Activated CD4-positive, alpha-beta T cell treated with anti-CD3 and anti-CD28 coated beads for 48 hours (primary cell): ENCODE data around the gene HLA-F.

ENCODE experiments used
- DNase-seq: peaks from one replicate; pipeline ENCODE4 v3.0.0-alpha.2; 2020

HLA-F gene

DNA sequence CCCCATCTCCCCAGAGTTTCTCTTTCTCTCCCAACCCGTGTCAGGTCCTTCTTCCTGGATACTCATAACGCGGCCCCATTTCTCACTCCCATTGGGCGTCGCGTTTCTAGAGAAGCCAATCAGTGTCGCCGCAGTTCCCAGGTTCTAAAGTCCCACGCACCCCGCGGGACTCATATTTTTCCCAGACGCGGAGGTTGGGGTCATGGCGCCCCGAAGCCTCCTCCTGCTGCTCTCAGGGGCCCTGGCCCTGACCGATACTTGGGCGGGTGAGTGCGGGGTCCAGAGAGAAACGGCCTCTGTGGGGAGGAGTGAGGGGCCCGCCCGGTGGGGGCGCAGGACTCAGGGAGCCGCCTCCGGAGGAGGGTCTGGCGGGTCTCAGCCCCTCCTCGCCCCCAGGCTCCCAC, at the start of gene HLA-F:
Gene HLA-F (plus strand): TSS at position 173 of the 404 bp plus-strand sequence. CDS start 30 bp downstream, at position 203.
- peak; percentile 83 for DNase-seq

DNA sequence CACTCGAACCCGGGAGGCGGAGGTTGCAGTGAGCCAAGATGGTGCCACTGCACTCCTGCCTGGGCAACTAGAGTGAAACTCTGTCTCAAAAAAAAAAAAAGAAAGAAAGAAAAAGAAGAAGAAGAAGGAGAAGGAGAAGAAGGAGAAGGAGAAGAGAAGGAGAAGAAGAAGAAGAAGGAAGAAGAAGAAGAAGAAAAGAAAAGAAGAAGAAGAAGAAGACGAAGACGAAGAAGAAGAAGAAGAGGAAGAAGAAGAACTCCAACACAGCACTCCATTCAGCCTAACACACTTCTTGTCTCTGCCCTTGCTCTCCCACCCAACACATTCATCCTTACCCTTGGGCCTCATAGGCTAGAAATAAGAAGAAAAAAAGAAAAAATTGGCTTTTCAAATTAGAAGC, 49.2 kb upstream of the HLA-F start:
- DNase-seq = no peak

DNA sequence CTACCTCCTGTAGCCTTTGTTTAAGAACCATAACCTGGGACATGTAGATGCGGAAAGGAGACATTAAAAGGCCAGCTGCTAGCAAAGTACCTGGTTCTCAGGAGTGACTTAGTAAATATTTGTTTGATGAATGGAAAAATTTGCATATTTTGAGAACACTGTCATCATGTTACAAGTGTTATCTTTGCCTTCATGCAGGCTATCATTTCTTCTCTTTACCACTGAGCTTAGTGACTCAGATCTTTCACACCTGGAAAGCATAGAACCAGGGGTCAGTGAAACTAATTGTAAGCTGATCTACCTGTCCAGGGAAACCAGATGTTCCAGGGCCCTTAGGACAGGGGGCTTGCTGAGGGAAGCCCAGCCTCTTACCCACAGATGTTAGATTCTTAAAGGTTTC, 47.7 kb upstream of the HLA-F start:
- DNase-seq = no peak

DNA sequence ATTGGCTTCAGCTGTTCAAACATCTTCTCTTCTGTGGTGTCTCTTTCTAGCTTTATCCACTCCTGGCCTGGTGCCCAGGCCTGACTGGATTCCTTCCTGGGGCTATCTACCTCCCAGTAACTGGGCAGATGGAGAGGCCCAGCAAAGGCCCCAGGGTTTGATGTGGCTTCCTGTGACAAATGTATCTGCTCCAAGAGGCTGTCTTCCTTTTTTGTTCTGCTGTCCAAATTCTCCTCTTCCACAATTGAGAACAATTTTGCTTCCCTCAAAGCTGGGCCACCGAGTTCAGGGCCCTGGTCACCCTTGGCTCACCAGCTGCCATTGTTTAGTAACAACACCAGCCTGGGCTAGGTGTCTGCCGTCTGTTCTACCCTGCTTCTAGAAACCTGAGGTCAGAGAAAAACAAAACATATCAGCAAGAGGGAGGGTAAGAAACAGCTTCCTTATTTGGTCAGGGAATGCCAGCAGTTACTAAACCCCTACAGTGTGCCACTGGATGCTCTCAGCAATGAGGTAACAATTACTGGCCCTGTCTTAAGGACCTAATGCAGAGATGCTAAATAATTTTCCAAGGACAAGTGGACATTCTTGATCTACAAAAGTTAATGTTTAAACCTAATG, 46.1 kb upstream of the HLA-F start:
- no peak for DNase-seq

DNA sequence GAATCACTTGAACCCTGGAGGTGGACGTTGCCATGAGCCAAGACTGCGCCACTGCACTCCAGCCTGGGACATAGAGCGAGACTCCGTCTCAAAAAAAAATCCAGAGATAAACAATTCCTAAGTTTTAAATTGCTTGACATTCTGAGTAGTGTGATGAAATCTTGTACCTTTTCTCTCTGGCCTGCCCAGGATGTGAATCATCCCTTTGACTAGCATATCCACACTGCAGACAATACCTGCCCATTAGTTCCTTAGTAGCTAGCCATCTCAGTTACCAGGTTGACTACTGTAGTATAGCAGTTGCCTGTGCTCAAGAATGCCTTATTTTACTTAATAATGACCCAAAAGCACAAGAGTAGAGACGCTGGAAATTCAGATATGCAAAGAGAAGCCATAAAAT, 45.1 kb upstream of the HLA-F start:
- DNase-seq = no peak

GRCh38 chr6:29679962-29680361, 43.3 kb upstream of the HLA-F start:
- DNase-seq = no peak

- no peak for DNase-seq
These were observed 42.8 kb upstream of the HLA-F start for GRCh38 chr6:29680416-29680815.

- DNase-seq = no peak
These were observed 42.3 kb upstream of the HLA-F start, which contains the start of gene ZFP57 for GRCh38 chr6:29680904-29681303. ZFP57 (minus strand) TSS chr6:29681152; CDS start chr6:29677003, 4,149 bp downstream.

DNA sequence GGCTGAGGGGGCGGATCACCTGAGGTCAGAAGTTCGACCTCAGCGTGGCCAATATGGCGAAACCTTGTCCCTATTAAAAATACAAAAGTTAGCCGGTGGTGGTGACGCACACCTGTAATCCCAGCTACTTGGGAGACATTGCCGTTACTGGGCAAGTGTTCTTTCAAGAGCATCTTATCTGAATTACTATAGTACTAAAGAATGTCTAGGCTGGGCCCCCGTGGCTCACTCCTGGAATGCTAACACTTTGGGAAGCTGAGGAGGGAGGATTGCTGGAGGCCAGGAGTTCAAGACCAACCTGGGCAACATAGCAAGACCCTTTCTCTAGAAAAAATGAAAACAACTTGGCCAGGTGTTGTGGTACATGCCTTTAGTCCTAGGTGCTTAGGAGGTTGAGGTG, 41.4 kb upstream of the HLA-F start:
- DNase-seq = no peak

DNA sequence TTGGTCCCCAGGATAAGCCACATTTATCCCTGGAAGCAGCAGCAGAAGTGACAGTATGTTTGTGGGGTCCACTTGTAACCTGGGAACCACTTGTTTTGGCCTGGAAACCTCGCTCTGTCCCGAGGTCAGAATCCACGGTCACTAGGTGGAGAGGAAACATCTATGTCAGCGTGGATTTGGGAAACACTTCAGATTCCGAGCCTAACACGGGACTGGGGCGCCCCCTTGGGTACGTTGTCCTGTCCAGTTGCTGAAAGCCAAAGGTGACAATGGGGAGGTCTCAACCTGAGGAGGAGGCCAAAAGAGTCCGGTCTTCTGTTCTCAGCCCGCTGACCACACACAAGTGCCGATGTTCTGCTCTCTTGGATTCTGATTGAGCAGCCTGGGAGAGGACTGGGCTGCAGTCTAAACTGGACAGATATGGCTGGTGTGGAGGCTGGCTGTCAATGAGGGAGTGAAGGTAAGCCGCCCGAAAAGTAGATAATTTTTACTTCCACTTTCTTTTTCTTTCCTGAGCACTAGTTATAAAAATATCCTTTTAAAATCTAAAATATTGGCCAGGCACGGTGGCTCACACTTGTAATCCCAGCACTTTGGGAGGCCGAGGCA, 37.4 kb upstream of the HLA-F start:
- DNase-seq = no peak

DNA sequence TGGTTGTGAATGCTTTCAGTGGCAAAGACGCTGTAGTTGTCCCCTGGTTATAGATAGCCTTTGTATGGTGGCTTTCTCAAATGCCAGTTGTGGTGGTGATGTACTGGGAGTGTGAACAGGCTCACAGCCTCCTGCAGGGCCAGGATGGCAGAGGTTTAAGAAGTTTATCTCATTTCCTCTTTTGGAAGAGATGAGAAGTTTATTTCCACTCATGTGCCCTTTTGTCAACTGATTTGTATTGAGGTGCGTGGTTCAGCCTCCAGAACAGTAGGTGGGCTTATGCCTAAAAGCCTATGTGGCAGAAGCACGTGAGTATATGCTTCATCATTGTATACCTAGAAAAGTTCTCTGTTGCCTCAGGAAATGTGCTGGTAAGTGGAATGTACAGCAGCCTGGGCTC, 28.6 kb upstream of the HLA-F start:
- DNase-seq = no peak

- DNase-seq = peak; percentile 25
These were observed 26.8 kb upstream of the HLA-F start for GRCh38 chr6:29696147-29697125.

DNA sequence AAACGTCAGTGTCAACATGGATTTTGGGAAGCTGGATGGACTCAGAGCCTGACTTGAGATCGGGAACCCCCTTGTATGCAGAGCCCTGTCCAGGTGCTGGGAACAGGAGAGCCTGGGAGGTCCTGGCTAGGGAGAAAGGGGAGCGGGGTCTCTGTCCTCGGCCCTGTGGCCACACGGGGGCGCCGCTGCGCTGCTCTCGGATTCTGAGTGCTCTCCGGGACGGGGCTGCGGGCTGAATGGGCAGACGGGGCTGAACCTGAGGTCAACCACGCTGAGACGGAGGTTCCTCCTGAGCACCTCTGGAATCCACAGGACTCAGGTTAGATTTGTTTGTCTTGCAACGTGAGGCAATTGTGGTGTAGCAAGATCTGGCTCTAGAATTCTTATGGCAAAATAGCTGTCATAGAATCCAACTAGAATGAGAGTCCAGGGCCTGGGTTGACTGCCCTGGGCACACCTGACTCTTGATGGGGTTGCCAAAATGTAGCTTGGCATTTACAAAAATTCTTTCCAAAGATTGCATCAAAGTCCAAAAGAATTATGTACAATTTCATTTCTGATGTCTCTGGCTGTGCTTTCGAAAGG, 20.6 kb upstream of the HLA-F start:
- peak; percentile 85 for DNase-seq

DNA sequence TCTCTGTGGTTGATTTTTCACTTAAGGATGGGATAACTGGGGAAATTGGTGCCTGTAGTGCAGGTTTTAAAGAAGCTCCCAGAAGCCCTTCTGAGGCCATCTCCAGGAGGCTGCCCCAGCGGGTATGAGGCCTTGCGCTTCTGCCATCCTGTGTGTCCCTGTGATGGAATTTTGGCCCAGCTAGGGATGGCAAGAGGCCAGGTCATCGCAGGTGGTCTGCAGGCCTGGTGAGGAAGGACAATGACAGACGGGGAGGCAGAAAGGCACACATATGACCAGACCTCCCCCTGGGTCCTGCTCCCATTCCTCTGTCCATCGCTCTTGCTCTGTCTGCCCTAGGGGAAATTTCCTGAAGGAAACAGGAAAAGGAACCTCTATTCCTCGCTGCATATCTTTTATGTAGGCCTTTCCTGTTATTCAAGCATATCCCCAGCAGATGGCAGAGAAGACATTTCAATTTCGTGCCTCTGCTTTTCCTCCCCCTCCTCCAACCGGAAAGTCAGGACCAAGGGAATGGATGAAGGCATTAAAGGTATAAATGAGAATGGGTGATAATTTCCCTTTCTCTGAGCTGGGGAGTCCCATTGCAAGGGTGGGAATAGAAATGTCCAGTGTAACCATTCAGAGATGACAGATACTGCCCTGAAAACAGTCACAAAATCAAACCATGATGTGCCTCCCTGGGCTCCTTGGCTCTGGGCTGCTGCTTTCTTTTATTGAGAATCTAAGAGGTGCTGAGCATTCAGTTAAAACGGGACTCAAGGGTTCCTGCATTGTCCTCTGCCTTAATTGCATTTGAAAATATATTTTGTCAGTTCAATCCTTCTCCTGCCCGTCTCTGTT, 17.6 kb upstream of the HLA-F start:
- DNase-seq = no peak

GRCh38 chr6:29708432-29709179, 14.6 kb upstream of the HLA-F start:
- DNase-seq = peak; percentile 59

DNA sequence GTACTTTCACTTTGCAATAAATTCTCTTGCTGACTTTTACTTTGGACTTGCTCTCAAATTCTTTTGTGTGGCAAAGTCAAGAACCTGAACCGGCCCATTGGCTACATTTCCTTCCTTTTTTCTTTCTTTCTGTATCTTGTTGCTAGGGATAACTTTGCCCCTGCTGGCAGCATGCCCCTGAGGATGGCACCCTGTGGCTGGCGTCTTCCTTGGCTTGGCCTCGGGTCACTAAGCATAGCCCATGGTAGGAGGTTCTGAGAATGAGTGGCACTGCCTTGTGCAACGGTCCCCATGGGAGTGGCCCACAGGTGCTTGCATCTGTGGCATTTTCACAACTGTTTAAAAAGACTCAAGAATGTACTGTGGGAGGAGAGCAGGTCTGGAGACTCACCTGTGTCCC, 14.0 kb upstream of the HLA-F start:
- DNase-seq = no peak

DNA sequence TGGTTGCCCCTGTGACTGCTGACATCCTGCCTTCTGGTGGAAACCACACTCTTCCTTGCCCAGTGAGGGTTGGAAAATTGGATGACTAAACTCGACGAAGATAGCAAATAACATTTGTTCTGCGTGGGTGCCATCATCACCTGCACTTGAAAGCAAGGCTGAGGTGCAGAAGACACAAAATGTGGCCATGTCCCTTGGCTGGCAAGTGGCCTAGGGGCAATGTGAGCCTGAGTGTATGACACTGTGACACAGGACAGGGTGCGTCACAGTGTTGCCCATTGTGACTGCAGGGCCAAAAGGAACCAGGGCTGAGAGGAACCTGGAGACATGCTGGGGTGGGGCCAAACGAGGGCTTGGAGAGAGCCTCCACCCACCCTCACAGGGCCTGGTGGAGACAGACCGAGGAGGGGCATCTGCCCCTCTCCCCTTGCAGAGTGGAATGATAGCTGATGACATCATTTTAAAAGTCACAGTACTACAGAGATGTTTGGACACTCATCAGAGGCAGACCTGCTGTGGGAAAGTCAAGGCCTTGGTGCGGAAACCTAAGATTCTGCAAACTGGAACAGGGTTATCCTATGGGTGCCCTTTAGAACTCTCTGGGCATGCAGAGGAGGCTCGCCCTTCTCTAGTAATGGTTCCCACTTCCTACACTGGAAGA, 12.8 kb upstream of the HLA-F start:
- DNase-seq = no peak

- DNase-seq = no peak
These were observed 2.4 kb upstream of the HLA-F start for GRCh38 chr6:29720863-29721262.

DNA sequence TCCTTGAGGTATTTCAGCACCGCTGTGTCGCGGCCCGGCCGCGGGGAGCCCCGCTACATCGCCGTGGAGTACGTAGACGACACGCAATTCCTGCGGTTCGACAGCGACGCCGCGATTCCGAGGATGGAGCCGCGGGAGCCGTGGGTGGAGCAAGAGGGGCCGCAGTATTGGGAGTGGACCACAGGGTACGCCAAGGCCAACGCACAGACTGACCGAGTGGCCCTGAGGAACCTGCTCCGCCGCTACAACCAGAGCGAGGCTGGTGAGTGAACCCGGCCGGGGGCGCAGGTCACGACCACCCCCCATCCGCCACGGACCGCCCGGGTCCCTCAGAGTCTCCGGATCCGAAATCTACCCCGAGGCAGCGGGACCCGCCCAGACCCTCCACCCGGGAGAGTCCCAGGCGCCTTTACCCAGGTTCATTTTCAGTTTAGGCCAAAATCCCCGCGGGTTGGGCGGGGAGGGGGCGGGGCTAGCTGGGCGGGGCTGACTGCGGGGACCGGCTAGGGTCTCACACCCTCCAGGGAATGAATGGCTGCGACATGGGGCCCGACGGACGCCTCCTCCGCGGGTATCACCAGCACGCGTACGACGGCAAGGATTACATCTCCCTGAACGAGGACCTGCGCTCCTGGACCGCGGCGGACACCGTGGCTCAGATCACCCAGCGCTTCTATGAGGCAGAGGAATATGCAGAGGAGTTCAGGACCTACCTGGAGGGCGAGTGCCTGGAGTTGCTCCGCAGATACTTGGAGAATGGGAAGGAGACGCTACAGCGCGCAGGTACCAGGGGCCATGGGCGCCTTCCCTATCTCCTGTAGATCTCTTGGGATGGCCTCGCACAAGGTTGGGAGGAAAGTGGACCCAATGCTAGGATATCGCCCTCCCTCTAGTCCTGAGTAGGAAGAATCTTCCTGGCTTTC, 693 bp downstream of the HLA-F start:
- peak; percentile 78 for DNase-seq
